Measurements from ENCODE around the gene AP1S1. TPM values are rescaled to one million over a fixed set of nuclear protein-coding genes. Genes with fewer than 3 reads are reported as not detected.

The AP1S1 gene
- total RNA-seq, 6 experiments from 2014 or later, result 24.0 to 56.5 (median 26.4) TPM

DNA sequence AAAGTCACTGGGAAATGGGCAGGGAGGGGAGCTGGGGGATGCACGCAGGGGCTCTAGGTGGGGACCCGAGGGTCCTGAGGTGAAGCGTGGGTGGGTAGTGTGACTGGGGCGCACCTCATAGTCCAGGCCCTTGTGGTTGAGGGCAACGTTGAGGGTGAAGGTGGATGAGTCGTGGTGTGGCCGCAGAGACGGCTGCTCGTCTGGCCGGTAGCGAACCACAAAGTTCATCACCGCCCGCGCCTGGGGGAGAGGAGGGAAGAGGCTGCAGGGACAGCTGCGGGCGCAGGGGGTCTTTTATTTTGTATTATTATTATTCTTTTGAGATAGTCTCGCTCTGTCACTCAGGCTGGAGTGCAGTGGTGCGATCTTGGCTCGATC is 52.4 kb downstream of the AP1S1 start:
- H3K36me3 ChIP-seq, result peaks cover 0 to 44% (median 15%) of the 10 kb centered on the region in 4 donors
- TF ChIP-seq, protein P1, sequence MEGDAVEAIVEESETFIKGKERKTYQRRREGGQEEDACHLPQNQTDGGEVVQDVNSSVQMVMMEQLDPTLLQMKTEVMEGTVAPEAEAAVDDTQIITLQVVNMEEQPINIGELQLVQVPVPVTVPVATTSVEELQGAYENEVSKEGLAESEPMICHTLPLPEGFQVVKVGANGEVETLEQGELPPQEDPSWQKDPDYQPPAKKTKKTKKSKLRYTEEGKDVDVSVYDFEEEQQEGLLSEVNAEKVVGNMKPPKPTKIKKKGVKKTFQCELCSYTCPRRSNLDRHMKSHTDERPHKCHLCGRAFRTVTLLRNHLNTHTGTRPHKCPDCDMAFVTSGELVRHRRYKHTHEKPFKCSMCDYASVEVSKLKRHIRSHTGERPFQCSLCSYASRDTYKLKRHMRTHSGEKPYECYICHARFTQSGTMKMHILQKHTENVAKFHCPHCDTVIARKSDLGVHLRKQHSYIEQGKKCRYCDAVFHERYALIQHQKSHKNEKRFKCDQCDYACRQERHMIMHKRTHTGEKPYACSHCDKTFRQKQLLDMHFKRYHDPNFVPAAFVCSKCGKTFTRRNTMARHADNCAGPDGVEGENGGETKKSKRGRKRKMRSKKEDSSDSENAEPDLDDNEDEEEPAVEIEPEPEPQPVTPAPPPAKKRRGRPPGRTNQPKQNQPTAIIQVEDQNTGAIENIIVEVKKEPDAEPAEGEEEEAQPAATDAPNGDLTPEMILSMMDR (IDR thresholded peaks at IDR 0.05), result no peak
- TF ChIP-seq POLR2A (IDR thresholded peaks at IDR 0.05), result no peak

GRCh38 chr7:101207459-101207858 is 53.2 kb downstream of the AP1S1 start:
- ATAC-seq, result no peak
- 100% methylated on average over 1 of the region's 17 CpGs for WGBS (ENCODE audit: insufficient coverage, low coverage, low lambda C conversion rate, missing lambda C conversion rate)
- H3K36me3 ChIP-seq, result peaks cover 0 to 49% (median 19%) of the 10 kb centered on the region in 4 donors
- H3K27ac ChIP-seq, result no peak overlapping the region
- TF ChIP-seq POLR2A (IDR thresholded peaks at IDR 0.05), result no peak
- TF ChIP-seq, protein P1 (IDR thresholded peaks at IDR 0.05), result no peak
- no peaks in the 10 kb centered on the region for H3K9me3 ChIP-seq
- no peak for DNase-seq
- intact Hi-C loops (cut with DNase I), result no loop called here
- H3K4me3 ChIP-seq, result no peak overlapping the region
- H3K27me3 ChIP-seq, result no peaks in the 10 kb centered on the region
- no peaks in the 10 kb centered on the region for H3K4me1 ChIP-seq

More for the DNA sequence above, 52.4 kb downstream of the AP1S1 start:
- Histone ChIP-seq H3K9me3 (no peaks in the 10 kb centered on the region), H3K4me1 (peaks cover 0 to 5% (median 0%) of the 10 kb centered on the region in 4 donors), H3K4me3 (no peak overlapping the region), H3K27me3 (no peaks in the 10 kb centered on the region), H3K27ac (no peak overlapping the region)
- DNase-seq (no peak), ATAC-seq (no peak)
- 88% methylated on average over 8 of the region's 19 CpGs for WGBS (ENCODE audit: insufficient coverage, low coverage, low lambda C conversion rate, missing lambda C conversion rate)
- intact Hi-C loops (cut with DNase I), result no loop called here

- TF ChIP-seq, protein P1 (IDR thresholded peaks at IDR 0.05), result no peak
- no peak for TF ChIP-seq POLR2A (IDR thresholded peaks at IDR 0.05)
- Histone ChIP-seq H3K4me1 (no peaks in the 10 kb centered on the region), H3K4me3 (no peak overlapping the region), H3K27ac (no peak overlapping the region), H3K9me3 (no peaks in the 10 kb centered on the region), H3K36me3 (peaks cover 0 to 55% (median 19%) of the 10 kb centered on the region in 4 donors), H3K27me3 (no peaks in the 10 kb centered on the region)
- WGBS (ENCODE audit: insufficient coverage, low coverage, low lambda C conversion rate, missing lambda C conversion rate), result 85% methylated on average over 10 of the region's 14 CpGs
- intact Hi-C loops (cut with DNase I), result no loop called here
- ATAC-seq, result no peak
- DNase-seq, result no peak
These were observed 54.5 kb downstream of the AP1S1 start for GRCh38 chr7:101208794-101209193.

GRCh38 chr7:101210143-101210542 is 55.9 kb downstream of the AP1S1 start:
- H3K27ac ChIP-seq, result no peak overlapping the region
- TF ChIP-seq, protein P1 (IDR thresholded peaks at IDR 0.05), result no peak
- no peak for TF ChIP-seq POLR2A (IDR thresholded peaks at IDR 0.05)
- intact Hi-C loops (cut with DNase I), result no loop called here
- peaks cover 0 to 55% (median 19%) of the 10 kb centered on the region in 4 donors for H3K36me3 ChIP-seq
- WGBS (ENCODE audit: insufficient coverage, low coverage, low lambda C conversion rate, missing lambda C conversion rate), result 90% methylated on average over 13 of the region's 19 CpGs
- H3K27me3 ChIP-seq, result no peaks in the 10 kb centered on the region
- ATAC-seq, result no peak
- H3K4me1 ChIP-seq, result peaks cover 0 to 7% (median 0%) of the 10 kb centered on the region in 4 donors
- H3K4me3 ChIP-seq, result no peak overlapping the region
- no peak for DNase-seq
- no peaks in the 10 kb centered on the region for H3K9me3 ChIP-seq

Small RNA genes within 50 kb of the gene (microRNA-seq; reads per million reads assigned to microRNA genes)
- gene MIR4653, result 0 reads per million in 2 donors

Small RNA genes within 50 kb of the gene (small RNA-seq; reads per million reads assigned to genes)
- gene MIR4653, result 0 reads per million in 2 experiments

Other genes with a start within 250 kb of the AP1S1 start
- 10 to 100 TPM in 3 of 6 experiments, 1 to 10 TPM in 3; 3.2 to 12.8 (median 8.9) TPM for gene MUC3A, start 204.9 kb upstream of the AP1S1 start, total RNA-seq
- not detected for gene MUC12, start 184.9 kb upstream of the AP1S1 start, total RNA-seq
- not detected for gene MUC17, start 134.4 kb upstream of the AP1S1 start, total RNA-seq
- gene TRIM56, start 69.0 kb upstream of the AP1S1 start, total RNA-seq, result 10 to 100 TPM in 5 of 6 experiments, 1 to 10 TPM in 1; 9.2 to 19.7 (median 17.6) TPM
- 100 to 1,000 TPM in 3 of 6 experiments, 10 to 100 TPM in 2, 1 to 10 TPM in 1; 5.4 to 497 (median 98.6) TPM for gene SERPINE1, start 27.4 kb upstream of the AP1S1 start, total RNA-seq
- not detected for gene VGF, start 11.1 kb downstream of the AP1S1 start, total RNA-seq
- gene NAT16, start 25.8 kb downstream of the AP1S1 start, total RNA-seq, result not detected
- gene MOGAT3, start 46.6 kb downstream of the AP1S1 start, total RNA-seq, result 10 to 100 TPM in 5 of 6 experiments, 1 to 10 TPM in 1; 8.4 to 28.6 (median 15.7) TPM
- gene PLOD3, start 63.1 kb downstream of the AP1S1 start, total RNA-seq, result 10 to 100 TPM; 41.7 to 57.5 (median 54.3) TPM
- 100 to 1,000 TPM in 4 of 6 experiments, 10 to 100 TPM in 2; 68.3 to 159 (median 111) TPM for gene ZNHIT1, start 63.7 kb downstream of the AP1S1 start, total RNA-seq
- 10 to 100 TPM in 2 of 6 experiments, 1 to 10 TPM in 4; 5.9 to 10.8 (median 9.2) TPM for gene CLDN15, start 83.3 kb downstream of the AP1S1 start, total RNA-seq
- 100 to 1,000 TPM; 105 to 228 (median 134) TPM for gene FIS1, start 90.6 kb downstream of the AP1S1 start, total RNA-seq
- gene IFT22, start 167.3 kb downstream of the AP1S1 start, total RNA-seq, result 1 to 10 TPM; 5.4 to 8.1 (median 6.2) TPM
- gene COL26A1, start 208.4 kb downstream of the AP1S1 start, total RNA-seq, result 1 to 10 TPM; 1.4 to 5.4 (median 3.0) TPM

All from right lobe of liver (tissue), 6 donors.